Body of pancreas (tissue), 4 donors: ENCODE data around the gene CDH16. TPM values are rescaled to one million over a fixed set of nuclear protein-coding genes. Genes with fewer than 3 reads are reported as not detected.

Experiments
- ATAC-seq: fragments of 150-250 bp; one replicate; pipeline ENCODE4 v1.9.1; 2016
- DNase-seq, 4 donors: peaks; one replicate each; pipeline ENCODE4 v3.0.0-alpha.2; 2019
- H3K27ac ChIP-seq, 4 donors: fragments of 200-600 bp; sonication (generic); 1 replicate in 3 of 4; 2 replicates in 1 of 4; pipeline versions ENCODE4 v1.5.1 to v1.6.1; 2016 to 2019; ENCODE audit warnings: mild to moderate bottlenecking in 1 of 4, mixed read lengths in 1 of 4, moderate library complexity in 1 of 4
- H3K27me3 ChIP-seq, 2 donors: fragments of 200-600 bp; sonication (generic); one replicate each; pipeline ENCODE4 v1.6.0; 2016; ENCODE audit warnings: mild to moderate bottlenecking in 1 of 2
- H3K36me3 ChIP-seq, 2 donors: fragments of 200-600 bp; sonication (generic); replicated peaks in 1 of 2; 2 replicates each; pipeline ENCODE4 v1.5.1; 2016; ENCODE audit warnings: low read depth in 2 of 2; ENCODE audit not compliant: insufficient read depth in 1 of 2
- H3K4me1 ChIP-seq: fragments of 200-600 bp; sonication (generic); one replicate; pipeline ENCODE4 v1.6.0; 2016
- H3K4me3 ChIP-seq, 2 donors: fragments of 200-600 bp; sonication (generic); 1 replicate in 1 of 2; 2 replicates in 1 of 2; pipeline ENCODE4 v1.5.1; 2016 to 2019
- H3K9me3 ChIP-seq, 3 donors: fragments of 200-600 bp; sonication (generic); 1 replicate in 2 of 3; 2 replicates in 1 of 3; pipeline ENCODE4 v1.5.1; 2016
- POLR2A ChIP-seq, 3 donors: fragments of 450-650 bp; IDR thresholded peaks; one replicate each; pipeline ENCODE4 v1.6.1; 2016; ENCODE audit warnings: antibody characterized with exemption in 3 of 3, mild to moderate bottlenecking in 2 of 3
- WGBS, 2 donors: methylation state at CpG; one replicate each; pipeline ENCODE4 v1.1.5; 2017; 5-methylcytosine and 5-hydroxymethylcytosine counted together
- intact Hi-C: fragments of 100-400 bp; cut with DNase I; formaldehyde crosslinking; loops from one replicate; pipeline ENCODE4 v1.15.1; 2023
- total RNA-seq, 2 donors: library from RNA; depleted of rRNA; stranded (reverse); fragments of >200 nt; gene quantifications; one replicate each; pipeline ENCODE4 v1.1.0, GENCODE V29; 2016
- TF ChIP-seq, protein P1 (sequence below), 7 experiments: fragments of 450-650 bp in 4 of 7; fragments of 200-600 bp in 3 of 7; sonication (generic) in 3 of 7; IDR thresholded peaks; one replicate each; pipeline ENCODE4 v1.5.1; 2016 to 2019; ENCODE audit warnings: antibody characterized with exemption in 7 of 7

Gene CDH16
- total RNA-seq, 2 donors from 2014 or later, result not detected

- peak; percentile 56 to 91 (median 87) for TF ChIP-seq POLR2A (IDR thresholded peaks at IDR 0.05)
- TF ChIP-seq, protein P1, sequence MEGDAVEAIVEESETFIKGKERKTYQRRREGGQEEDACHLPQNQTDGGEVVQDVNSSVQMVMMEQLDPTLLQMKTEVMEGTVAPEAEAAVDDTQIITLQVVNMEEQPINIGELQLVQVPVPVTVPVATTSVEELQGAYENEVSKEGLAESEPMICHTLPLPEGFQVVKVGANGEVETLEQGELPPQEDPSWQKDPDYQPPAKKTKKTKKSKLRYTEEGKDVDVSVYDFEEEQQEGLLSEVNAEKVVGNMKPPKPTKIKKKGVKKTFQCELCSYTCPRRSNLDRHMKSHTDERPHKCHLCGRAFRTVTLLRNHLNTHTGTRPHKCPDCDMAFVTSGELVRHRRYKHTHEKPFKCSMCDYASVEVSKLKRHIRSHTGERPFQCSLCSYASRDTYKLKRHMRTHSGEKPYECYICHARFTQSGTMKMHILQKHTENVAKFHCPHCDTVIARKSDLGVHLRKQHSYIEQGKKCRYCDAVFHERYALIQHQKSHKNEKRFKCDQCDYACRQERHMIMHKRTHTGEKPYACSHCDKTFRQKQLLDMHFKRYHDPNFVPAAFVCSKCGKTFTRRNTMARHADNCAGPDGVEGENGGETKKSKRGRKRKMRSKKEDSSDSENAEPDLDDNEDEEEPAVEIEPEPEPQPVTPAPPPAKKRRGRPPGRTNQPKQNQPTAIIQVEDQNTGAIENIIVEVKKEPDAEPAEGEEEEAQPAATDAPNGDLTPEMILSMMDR (IDR thresholded peaks at IDR 0.05), result peak in 1 of 7 experiments; percentile 19
- no peaks in the 10 kb centered on the region for H3K9me3 ChIP-seq
- DNase-seq, result peak; percentile 97 to 98 (median 98)
- no peaks in the 10 kb centered on the region for H3K27me3 ChIP-seq
- H3K4me1 ChIP-seq, result peaks cover 28% of the 10 kb centered on the region
- H3K27ac ChIP-seq, result peak within 1 kb of the TSS; percentile 76 to 88 (median 82)
- intact Hi-C loops, result no loop called here
- peak within 1 kb of the TSS; percentile 73 to 83 for H3K4me3 ChIP-seq
- ATAC-seq, result peak; percentile 98
- H3K36me3 ChIP-seq, result peaks cover 0 to 8% of the 10 kb centered on the region in 2 donors
- WGBS, 2 donors, result 0% methylated on average over 8 to 58 of the region's 58 CpGs
These were observed 38.2 kb downstream of the CDH16 start, which contains the start of gene PDP2 for GRCh38 chr16:66880288-66881013. Gene PDP2, plus strand, starts transcription at chr16:66880515. Its CDS starts 3,770 bp downstream, at chr16:66884285.

- 21 to 26% methylated on average over 5 of the region's 5 CpGs for WGBS, 2 donors
- Histone ChIP-seq H3K36me3 (no peaks in the 10 kb centered on the region), H3K27me3 (no peaks in the 10 kb centered on the region), H3K27ac (peak overlapping the region; percentile 36 to 72 (median 66)), H3K4me3 (no peak overlapping the region), H3K9me3 (no peaks in the 10 kb centered on the region), H3K4me1 (peaks cover 32% of the 10 kb centered on the region)
- no peak for TF ChIP-seq POLR2A (IDR thresholded peaks at IDR 0.05)
- TF ChIP-seq, protein P1 (IDR thresholded peaks at IDR 0.05), result peak in 2 of 7 experiments; percentile 7 to 9
- ATAC-seq (peak; percentile 33), DNase-seq (peak; percentile 58 to 80 (median 72))
- intact Hi-C loops, result no loop called here
These were observed 40.6 kb downstream of the CDH16 start for GRCh38 chr16:66878067-66878466.

- no peak overlapping the region for H3K4me3 ChIP-seq
- H3K27ac ChIP-seq, result no peak overlapping the region
- peaks cover 23% of the 10 kb centered on the region for H3K4me1 ChIP-seq
- no peaks in the 10 kb centered on the region for H3K27me3 ChIP-seq
- ATAC-seq, result no peak
- 67 to 88% methylated on average over 1 of the region's 1 CpG for whole genome bisulfite sequencing, 2 donors
- no peak for DNase-seq
- no peaks in the 10 kb centered on the region for H3K36me3 ChIP-seq
- no peaks in the 10 kb centered on the region for H3K9me3 ChIP-seq
- no peak for TF ChIP-seq POLR2A (IDR thresholded peaks at IDR 0.05)
- TF ChIP-seq, protein P1 (IDR thresholded peaks at IDR 0.05), result no peak
- intact Hi-C loops, result no loop called here
These were observed 44.5 kb downstream of the CDH16 start for GRCh38 chr16:66874079-66874775.

GRCh38 chr16:66873685-66874055 lies 45.0 kb downstream of the CDH16 start:
- intact Hi-C loops, result no loop called here
- Histone ChIP-seq H3K4me3 (no peak overlapping the region), H3K36me3 (no peaks in the 10 kb centered on the region), H3K9me3 (no peaks in the 10 kb centered on the region), H3K4me1 (peaks cover 22% of the 10 kb centered on the region), H3K27ac (no peak overlapping the region), H3K27me3 (no peaks in the 10 kb centered on the region)
- ATAC-seq (no peak), DNase-seq (no peak)
- TF ChIP-seq, protein P1 (IDR thresholded peaks at IDR 0.05), result no peak
- TF ChIP-seq POLR2A (IDR thresholded peaks at IDR 0.05), result no peak
